ENCODE results near the gene NPM3.

DNA sequence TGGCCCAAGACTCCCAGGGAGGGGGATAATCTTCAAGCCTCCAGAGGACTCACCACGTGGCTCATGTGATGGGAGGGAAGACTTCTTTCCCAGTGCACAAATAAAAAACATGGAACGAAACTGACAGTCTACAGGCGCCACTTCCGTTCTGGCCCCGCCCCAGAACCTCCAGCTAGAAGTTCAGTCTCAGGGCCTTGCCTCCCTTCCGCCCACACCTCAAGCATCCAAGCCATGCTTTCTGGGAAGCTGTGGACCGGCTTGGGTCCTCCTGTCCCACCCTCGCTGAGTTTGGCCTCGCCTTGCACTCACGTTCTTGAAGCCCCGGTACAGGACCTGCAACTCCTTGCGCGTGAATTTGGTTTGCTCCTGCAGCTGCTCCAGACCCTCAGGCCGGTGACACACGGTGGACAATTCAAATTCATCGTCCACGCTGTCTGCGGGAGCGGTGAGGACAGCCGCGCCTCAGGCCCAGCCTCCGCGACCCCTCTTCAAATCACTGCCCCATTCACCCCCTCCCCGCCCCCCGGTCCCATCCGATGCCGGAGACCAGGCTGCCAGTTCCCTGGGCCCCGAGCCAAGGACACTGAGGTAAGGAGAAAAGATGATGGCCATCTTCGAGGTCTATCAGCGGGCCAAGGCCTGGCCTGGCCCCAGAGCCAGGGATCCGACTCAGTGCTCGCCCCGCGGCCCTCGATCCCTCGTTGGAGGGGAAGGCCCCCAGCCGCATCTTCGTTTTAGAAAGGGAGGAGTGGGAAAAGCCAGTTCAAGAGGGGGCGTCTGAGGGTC, 45.7 kb upstream of the NPM3 start:
- TF ChIP-seq, protein P1, sequence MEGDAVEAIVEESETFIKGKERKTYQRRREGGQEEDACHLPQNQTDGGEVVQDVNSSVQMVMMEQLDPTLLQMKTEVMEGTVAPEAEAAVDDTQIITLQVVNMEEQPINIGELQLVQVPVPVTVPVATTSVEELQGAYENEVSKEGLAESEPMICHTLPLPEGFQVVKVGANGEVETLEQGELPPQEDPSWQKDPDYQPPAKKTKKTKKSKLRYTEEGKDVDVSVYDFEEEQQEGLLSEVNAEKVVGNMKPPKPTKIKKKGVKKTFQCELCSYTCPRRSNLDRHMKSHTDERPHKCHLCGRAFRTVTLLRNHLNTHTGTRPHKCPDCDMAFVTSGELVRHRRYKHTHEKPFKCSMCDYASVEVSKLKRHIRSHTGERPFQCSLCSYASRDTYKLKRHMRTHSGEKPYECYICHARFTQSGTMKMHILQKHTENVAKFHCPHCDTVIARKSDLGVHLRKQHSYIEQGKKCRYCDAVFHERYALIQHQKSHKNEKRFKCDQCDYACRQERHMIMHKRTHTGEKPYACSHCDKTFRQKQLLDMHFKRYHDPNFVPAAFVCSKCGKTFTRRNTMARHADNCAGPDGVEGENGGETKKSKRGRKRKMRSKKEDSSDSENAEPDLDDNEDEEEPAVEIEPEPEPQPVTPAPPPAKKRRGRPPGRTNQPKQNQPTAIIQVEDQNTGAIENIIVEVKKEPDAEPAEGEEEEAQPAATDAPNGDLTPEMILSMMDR (IDR thresholded peaks at IDR 0.05; ENCODE audit: control extremely low read depth in 1 of 3, insufficient read depth in 1 of 3, low read depth in 1 of 3, low read length in 3 of 3): no peak
- TF ChIP-seq POLR2A (IDR thresholded peaks at IDR 0.05; ENCODE audit: control extremely low read depth in 1 of 2, low read depth in 2 of 2, low read length in 2 of 2) (no peak), SP2 (IDR thresholded peaks at IDR 0.05; ENCODE audit: low read length) (no peak), POLR2AphosphoS5 (IDR thresholded peaks at IDR 0.05; ENCODE audit: low read depth, low read length) (no peak), SUZ12 (IDR thresholded peaks at IDR 0.05; ENCODE audit: low read length) (no peak), KDM5A (IDR thresholded peaks at IDR 0.05; ENCODE audit: low read length) (no peak), KDM1A (IDR thresholded peaks at IDR 0.05; ENCODE audit: borderline replicate concordance, low read length) (no peak), SP4 (IDR thresholded peaks at IDR 0.05; ENCODE audit: low read length) (no peak)

Measured in H1 (cell line).